GDM1 (cell line): ENCODE measurements around the gene CCL7.

Source experiments
- DNase-seq: peaks from one replicate; lab custom pipeline; 2025; lab: John Stamatoyannopoulos, UW

The CCL7 gene

DNA sequence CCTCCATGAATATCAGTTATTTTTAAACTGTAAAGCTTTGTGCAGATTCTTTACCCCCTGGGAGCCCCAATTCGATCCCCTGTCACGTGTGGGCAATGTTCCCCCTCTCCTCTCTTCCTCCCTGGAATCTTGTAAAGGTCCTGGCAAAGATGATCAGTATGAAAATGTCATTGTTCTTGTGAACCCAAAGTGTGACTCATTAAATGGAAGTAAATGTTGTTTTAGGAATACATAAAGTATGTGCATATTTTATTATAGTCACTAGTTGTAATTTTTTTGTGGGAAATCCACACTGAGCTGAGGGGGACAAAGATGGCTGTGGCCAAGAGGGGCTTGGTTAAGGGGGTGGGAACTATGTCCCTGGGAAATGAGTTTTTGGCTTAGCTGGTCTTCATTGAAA is 17.9 kb downstream of the CCL7 start:
- DNase-seq, result no peak

GRCh38 chr17:34290586-34290985 is 20.6 kb downstream of the CCL7 start:
- DNase-seq, result no peak

- DNase-seq, result no peak
Observed at GRCh38 chr17:34291721-34292348, 21.8 kb downstream of the CCL7 start.

GRCh38 chr17:34299027-34299426 is 29.0 kb downstream of the CCL7 start:
- DNase-seq, result no peak

DNA sequence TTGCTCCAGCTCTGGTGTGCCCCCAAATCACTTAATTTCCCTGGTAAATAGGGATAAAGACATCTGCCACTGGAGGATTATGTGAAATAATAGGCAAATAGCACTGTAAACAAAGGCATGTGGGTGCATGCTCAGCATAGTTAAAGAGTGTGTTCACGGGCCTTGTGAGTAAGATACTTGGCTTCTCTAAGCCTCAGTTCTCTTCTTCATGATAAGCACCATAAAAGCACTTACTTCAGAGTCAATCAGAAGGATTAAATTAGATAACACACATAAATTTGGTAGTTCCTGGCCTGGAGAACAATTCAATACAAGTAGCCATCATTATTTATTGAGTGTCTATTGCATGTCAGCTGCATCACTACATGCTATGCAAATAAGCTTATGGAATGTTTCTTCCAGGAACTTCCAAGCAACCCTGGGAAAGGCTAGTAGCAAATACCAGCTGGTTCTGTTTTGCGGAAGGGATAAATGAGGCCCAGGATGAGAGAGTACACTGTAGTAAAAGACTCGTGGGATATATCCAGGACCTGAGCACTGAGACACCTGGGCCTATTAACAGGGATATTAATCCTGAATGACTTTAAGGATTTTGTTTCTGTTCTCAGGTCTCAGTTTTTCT is 30.0 kb downstream of the CCL7 start:
- no peak for DNase-seq

GRCh38 chr17:34300652-34301370 is 30.8 kb downstream of the CCL7 start:
- no peak for DNase-seq

- DNase-seq, result no peak
Observed at GRCh38 chr17:34301986-34302385, 32.0 kb downstream of the CCL7 start.

GRCh38 chr17:34302636-34303035 is 32.6 kb downstream of the CCL7 start:
- no peak for DNase-seq

- no peak for DNase-seq
Observed at GRCh38 chr17:34303606-34304005, 33.6 kb downstream of the CCL7 start.

- no peak for DNase-seq
Observed at GRCh38 chr17:34305061-34305460, 35.0 kb downstream of the CCL7 start.

GRCh38 chr17:34305606-34306005 is 35.6 kb downstream of the CCL7 start:
- DNase-seq, result no peak

DNA sequence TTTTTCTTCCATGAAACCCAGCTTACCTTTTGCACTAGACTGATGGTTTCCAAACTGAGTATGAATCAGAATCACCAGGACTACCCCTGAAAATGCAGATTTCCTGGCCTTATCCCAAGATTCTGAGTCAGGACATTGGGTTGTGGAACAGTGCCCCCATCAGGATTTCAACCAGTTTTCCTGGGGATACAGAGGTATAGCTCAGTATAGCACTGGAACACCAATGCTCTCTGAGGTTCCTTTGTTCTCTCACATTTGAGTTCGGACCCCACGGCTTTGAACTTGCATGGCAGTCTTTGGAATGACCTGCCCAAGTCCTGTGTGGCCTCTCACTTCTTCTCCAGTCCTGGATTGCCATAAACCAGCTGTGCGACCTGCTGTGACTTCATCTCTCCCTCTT is 36.4 kb downstream of the CCL7 start:
- DNase-seq, result no peak

DNA sequence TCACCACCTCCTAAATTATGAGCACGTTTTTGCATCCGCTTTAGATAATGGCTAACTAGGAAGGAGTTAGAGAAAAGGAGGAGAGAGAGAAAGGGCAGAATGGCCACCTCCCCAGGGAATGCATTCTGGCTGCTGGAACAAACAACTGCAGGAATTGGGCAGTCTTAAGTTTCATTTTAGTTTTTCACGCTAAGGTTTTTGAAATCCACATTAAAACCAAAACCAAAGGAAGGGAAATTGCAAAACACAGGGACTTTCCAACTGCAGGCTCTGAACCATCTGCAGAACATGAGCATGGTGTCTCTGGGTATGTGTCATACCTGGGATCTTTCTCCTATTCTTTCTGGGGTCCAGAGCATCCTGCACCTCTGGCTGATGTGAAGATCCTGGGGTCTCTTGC is 37.1 kb downstream of the CCL7 start:
- DNase-seq, result no peak

GRCh38 chr17:34308371-34308770 is 38.4 kb downstream of the CCL7 start:
- DNase-seq, result no peak

GRCh38 chr17:34311291-34311690 is 41.3 kb downstream of the CCL7 start:
- no peak for DNase-seq

DNA sequence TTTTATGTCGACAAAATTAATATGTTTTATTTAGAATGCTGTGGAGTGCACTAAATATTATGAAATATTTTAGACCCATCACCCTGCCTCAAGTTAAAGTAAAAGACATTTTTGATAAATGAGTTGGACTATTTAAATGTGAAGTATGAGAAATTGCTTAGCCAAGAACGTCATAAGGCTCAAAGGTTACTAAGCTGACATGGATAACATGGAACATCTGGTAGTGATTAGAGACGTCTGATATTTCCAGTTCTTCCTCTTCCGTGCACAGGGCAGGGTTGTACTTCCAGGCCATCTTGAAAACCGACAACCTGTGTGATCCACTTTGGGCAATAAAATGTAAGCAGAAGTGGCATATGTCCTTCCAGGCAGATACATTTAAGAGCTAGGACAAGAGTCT is 42.1 kb downstream of the CCL7 start:
- DNase-seq, result no peak

GRCh38 chr17:34313164-34313563 is 43.1 kb downstream of the CCL7 start:
- no peak for DNase-seq

DNA sequence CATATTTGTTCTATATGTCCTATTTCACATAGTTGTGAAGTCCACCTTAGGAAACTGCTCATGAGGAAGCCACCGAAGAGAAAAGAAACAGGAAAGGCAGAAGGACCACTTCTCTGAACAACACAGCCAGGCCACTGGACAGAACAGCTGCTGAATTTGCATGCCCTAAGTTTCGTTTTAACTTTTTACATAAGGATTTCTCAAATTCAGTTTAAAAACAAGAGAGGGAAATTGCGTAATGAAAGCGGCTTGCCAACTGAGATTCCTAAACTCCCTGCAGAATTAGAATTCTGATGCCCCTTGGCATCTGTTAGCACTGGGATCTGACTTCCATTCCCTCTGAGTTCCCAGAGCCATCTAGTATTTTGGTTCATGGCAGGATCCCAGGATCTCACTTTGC is 44.3 kb downstream of the CCL7 start:
- DNase-seq, result no peak

- DNase-seq, result no peak
Observed at GRCh38 chr17:34318474-34318873, 48.5 kb downstream of the CCL7 start.

GRCh38 chr17:34319039-34319483 is 49.0 kb downstream of the CCL7 start, which contains the start of gene CCL8:
TSS of gene CCL8 (plus strand) at chr17:34319435. CDS start at chr17:34319502, 67 bp downstream.
- no peak for DNase-seq
